ENCODE data around the gene ARID2.

Gene ARID2

DNA sequence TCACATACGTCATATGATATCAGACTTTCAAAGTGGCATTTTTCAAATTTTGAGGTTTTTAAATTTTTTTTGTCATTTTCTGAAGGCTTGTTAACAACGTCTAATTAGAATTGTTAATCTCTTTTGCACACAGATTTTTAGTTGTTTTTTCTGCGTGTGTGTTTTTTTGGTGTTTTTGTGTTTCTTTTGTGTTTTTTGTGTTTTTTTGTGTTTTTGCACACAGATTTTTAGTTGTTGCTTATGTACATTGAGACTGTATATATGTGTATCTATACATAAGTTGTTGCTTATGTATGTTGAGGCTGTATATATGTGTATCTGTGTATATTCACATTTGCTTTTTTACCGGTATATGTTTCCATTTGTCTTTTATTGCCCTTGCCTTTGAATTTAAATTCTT is 30.8 kb downstream of the ARID2 start:
- DNase-seq (ENCODE audit: low spot score) (no peak), FAIRE-seq (no peak)

DNA sequence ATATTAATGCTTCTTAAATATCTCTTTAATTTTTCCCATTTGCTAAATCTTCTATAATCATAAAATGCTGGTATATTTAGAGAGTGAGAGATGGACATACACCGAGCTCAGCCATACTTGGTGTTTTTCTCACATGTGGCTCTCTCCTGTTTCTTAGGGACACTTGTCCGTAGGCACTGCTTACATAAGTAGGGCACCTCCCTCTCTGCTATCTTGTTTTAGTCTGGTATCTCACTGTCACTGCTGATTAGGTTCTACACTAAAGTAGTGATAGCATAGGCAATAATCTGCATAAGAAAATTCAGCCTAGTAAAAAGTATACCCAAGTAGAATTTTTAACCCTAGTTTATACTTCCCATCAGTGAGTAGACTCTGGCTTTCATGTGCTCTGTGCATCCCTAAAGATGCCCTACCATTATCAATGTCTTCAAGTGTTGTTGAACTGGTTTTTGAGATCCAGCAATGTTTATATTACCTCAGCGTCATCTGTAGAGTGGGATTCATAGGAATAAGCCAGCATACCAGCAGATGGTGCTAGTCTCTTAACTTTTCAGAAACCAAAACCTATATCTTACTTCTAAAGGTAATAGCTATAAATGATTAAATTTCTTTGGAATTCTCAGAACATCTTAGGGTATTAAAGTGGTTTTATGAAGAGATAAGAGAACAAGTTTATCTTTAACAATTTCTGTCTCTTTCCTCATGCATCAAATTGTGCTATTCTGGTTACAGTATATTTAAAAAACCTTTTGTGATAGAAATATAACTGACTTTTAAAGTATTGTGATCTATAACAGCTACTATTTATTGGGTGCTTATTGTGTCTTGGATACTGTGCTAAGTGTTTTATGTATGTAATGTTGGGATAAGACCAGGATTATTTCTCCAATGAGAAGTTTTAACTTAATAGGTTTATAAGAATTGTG is 32.9 kb downstream of the ARID2 start:
- FAIRE-seq (no peak), DNase-seq (ENCODE audit: low spot score) (peak; percentile 44)

DNA sequence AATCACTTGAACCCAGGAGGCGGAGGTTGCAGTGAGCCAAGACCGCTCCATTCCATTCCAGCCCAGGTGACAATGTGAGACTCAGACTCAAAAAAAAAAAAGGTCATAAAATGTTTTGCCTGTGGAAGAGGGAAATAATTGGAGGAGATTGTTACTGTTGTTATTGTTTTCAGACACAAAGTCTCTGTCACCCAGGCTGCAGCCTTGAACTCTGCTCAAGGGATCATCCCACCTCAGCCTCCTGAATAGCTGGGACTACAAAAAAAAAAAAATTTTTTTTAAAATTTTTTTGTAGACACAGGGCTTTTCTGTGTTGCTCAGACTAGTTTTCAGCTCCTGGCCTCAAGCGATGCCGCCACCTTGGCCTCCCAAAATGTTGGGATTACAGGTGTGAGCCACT is 33.9 kb downstream of the ARID2 start:
- no peak for FAIRE-seq
- no peak for DNase-seq (ENCODE audit: low spot score)

DNA sequence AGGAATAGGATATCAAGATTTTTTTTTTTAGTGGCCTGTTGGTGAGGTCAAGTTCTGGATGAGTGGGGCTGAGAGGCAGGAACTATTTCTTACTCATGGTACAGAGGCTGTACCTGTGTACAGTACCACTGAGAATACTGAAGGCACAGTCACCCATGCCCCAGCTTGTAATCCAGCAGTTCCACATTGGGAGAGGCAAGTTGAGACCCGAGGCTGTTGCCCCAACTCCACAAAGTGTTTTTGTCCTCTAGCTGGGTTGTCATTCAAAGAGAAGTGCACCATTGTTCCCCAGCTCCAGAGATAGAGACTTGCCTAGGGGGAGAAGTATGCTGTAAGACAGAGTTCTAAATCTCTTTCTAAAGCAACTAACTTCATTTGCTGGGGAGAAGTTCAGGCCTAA is 38.7 kb downstream of the ARID2 start:
- DNase-seq (ENCODE audit: low spot score) = no peak
- FAIRE-seq = no peak

DNA sequence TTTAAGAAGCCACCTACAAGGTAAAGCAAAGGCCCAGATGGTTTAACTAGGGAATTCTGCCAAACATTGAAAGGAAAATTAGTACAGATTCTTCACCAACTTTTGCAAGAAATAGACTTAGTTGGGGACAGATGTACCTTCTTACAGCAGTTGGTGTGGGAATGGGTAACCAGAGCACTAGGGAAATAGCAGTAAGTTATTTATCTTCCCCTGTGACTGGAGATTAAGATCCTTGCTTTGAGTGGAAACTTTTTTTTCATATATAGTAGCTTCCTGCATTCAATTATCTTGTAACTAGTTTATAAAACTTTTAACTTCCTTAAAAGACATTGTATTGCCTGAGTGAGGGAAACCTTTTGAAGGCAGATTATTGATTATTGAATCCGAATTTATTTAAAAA is 44.2 kb downstream of the ARID2 start:
- DNase-seq (ENCODE audit: low spot score) (no peak), FAIRE-seq (no peak)

DNA sequence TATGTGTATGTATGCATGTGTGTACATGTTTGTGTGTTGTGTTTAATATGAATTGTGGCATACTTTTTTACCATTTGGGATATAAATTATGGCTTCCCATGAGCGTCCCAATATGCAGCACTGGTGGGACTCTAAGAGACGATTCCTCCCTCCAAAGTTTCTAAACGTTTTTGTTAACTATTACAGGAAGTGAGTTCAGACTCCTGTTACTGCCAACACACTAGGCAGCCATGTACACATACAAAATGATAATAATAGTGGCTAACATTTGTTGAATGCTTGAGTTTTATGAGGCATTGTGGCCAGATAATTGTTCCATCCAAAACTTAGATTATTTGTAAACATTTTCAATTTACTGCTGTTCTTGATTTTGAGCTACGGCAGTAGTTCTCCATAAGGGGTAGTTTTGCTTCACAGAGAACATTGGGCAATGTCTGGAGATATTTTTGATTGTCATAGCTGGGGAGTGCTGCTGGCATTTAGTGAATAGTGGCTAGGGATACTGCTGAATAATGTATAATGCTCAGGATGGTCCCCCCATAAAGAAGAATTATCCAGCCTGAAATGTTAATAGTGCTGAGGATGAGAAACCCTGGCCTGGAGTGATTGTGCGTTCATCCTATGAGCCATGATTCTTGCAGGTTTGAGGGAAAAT is 45.1 kb downstream of the ARID2 start:
- DNase-seq (ENCODE audit: low spot score) (no peak), FAIRE-seq (no peak)

DNA sequence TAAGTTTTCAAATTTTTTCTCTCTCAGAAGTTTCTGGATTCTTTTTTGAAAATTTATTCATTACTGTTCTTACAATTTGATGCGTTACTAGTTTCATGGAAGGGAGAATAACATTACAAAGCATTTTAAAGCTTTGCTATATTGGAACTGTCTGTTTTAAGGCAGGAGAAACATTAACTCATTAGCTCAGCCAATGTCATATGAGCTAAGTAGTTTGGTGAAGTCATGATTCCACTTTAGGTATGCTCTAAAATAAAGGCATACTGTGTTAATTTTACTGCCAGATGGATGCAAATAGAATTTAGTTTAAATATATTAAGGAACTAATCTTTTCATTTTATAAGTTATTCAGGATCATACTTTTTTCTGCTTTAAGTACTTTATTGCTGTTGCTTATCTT is 46.0 kb downstream of the ARID2 start:
- DNase-seq (ENCODE audit: low spot score) (no peak), FAIRE-seq (peak; percentile 39)

DNA sequence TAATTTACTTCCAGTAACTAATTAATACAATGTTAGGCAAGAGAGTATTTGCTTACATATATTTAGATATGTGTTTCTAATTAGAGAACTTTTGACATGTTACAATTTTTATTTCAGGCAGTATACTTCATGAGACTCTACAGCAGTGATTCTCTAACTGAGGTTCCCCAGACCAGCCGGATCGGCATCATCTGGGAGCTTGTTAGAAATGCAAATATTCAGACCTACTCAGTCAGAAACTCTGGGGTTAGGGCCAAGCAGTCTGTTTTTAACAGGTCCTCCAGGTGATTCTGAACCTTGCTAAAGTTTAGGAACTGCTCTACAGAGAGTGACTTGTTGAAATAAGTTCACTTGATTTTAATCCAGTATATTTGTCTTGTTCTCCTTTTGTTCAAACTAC is 46.5 kb downstream of the ARID2 start:
- FAIRE-seq = no peak

DNA sequence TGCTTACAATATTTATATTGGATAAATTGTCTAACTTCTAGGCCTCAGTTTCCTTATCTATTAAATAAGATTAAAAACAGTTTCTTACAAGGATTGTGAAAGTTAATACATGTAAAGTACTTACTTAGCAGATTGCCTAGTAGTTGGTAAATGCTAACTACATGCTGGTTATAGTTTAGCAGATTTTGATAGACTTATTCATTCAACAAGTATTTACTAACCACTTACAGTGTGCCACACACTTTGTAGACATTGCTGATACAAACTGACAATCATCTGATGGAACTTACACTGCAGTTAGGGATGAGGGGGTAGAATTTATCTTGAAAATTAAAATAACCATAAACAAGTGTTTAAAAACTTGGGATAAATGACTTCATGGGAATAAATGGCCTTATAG is 50.4 kb downstream of the ARID2 start:
- no peak for DNase-seq (ENCODE audit: low spot score)
- peak; percentile 87 for FAIRE-seq

More for the DNA sequence above, 46.5 kb downstream of the ARID2 start:
- no peak for DNase-seq (ENCODE audit: low spot score)

DNA sequence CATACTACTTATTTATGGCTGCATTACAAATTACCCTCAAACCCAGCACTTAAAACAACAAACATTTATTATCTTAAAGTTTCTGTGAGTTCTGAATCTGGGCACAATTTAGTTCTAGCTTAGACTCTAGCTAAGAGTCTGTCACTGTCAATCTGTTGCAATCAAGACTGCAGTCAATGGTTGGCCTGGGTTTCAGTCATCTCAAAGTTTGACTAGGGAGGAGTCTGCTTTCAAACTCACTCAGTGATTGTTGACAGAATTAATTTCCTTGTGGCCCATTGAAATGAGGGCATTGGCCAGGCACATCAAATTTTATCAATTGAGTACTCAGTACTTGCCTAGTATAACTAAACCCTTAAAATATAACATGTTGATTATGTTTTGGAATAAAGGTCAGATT is 51.6 kb downstream of the ARID2 start:
- no peak for DNase-seq (ENCODE audit: low spot score)
- no peak for FAIRE-seq

DNA sequence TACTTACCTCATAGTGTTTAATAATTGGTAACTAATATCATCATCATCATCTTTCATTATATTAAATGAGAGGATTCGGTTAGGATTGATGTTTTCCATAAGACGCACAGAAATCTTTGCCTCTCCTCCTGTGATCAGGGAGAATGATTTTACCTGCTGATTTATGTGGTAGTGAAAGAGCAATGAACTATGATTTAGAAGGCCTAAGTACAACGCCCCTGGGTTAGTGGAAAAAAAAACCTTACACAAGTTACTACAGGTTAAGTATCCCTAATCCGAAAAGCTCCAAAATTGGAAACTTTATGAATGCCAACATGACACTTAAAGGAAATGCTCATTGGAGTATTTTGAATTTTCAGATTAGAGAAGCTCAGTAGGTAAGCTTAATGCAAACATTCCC is 55.8 kb downstream of the ARID2 start:
- FAIRE-seq (no peak), DNase-seq (ENCODE audit: low spot score) (no peak)

DNA sequence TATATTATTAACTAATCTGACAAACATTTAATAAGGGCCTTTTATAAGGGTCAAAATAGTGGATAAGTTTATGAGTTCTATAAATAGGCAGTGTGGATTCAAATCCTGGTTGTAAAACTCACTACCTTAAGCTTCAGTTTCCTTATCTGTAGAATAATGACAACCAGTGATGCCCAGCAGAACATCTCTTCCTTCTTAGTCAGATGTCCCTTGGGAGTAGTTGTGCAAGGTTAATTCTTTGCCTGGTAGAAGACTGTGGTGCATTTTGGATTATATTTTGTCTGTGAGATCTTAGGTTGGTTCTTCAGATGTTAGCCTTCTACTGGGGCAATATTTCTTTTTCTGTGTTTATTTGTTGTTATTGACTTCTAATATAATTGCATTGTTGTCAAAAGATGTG is 59.5 kb downstream of the ARID2 start:
- no peak for FAIRE-seq

DNA sequence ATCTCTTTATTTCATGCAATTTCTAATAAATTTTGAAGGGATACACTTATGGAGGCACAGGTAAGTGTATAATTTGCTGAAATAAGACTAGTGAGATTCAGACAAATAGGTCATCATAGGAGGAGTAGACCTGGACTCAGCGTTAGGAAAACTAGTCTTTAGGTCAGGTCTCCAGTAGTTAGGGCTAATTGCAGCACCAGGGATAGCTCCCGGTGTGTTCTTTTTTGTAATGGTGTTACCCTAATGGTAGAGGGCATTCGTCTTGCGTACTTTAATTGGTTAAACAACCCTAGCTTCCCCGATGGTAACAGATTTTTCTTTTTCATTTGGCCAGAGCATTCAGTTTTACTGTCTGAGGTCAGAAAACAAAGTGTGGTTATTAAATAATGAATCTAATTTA is 64.9 kb downstream of the ARID2 start:
- FAIRE-seq = no peak
- no peak for DNase-seq (ENCODE audit: low spot score)

More for the DNA sequence above, 59.5 kb downstream of the ARID2 start:
- no peak for DNase-seq (ENCODE audit: low spot score)

DNA sequence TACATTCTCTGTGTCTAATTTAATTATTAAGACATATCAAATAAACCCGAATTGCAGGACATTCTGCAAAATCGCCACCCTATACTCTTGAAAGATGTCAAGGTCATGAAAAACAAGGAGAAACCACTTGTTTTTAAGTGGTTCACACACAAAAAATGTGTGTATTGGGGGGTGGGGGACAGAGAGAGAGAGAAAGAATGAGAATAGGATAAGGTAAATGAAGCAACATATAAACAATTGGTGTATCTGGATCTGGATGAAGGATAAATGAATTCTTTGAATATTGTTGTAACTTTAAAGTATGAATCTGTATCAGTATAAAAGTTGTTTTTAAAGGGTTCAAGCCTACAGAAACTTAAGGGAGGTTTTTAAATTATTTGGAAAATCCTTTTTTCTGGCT is 72.1 kb downstream of the ARID2 start:
- FAIRE-seq = no peak
- DNase-seq (ENCODE audit: low spot score) = no peak

DNA sequence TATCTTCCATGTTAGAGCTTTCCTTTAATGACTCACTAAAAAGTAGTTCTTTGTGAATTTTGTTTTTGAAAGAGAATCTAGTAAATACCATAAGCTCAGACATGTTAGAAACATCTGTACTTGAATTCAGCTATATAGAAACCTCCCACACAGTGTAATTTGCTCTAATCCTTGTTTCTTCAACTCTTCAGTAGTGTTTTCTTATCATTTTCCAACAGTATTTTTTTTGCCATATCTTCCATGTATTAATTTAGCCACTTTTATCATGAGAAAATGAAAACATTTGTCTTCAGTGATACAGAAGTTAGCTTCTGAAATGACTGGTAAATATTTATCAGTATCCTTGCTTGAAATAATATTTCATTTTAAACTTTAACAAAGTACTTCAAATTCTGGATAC is 73.6 kb downstream of the ARID2 start:
- FAIRE-seq = no peak

DNA sequence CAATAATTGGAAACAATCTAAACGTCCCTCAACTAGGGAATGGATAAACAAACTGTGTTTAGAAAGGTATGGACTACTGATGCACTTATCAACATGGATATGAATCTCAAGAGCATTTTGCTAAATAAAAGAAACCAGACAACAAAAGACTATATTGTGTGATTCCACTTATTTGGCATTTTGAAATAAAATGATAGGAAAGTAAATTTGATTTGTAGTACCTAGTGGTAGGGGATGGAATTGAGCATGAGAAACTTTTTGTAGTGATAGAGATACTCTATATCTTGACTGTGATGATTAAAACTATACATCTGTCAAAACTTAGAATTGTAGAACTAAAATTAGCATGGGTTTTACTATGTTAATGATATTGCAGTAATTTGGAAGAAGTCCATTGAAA is 87.1 kb downstream of the ARID2 start:
- DNase-seq (ENCODE audit: low spot score) (no peak), FAIRE-seq (no peak)

More for the DNA sequence above, 73.6 kb downstream of the ARID2 start:
- no peak for DNase-seq (ENCODE audit: low spot score)

DNA sequence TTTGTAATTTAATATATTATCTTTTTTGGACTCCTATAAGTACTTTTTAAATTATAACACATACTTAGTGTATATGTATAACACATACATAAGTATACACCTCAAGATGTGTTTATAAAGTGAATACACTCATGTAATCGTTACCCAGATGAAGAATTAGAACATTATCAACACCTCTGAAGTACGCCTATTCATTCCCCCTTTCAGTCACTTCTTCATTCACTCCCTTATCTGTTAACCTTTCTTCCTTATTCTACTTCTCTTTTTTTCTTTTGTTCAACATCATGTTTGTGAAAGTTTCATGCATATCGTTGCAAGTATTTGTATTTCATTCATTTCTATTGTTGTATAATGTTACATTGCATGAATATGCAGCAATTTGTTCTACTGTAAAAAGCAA is 98.5 kb downstream of the ARID2 start:
- FAIRE-seq (no peak), DNase-seq (ENCODE audit: low spot score) (no peak)

DNA sequence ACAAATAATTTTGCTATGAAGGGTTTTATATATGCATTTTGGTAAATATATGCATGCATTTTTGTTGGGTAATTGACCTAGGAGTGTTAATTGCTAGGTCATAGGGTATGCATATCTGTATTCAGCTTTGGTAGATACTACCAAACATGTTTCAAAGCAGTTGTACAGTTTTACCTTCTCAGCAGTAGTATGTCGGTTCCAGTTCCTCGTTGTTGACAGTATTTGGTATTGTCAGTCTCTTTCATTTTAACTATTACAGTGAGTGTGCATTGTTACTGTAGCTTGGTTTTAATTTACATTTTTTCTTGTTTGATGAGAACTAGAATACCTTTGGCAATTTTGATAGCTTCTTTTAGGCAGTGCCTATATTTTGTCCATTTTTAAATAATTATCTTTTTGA is 98.9 kb downstream of the ARID2 start:
- no peak for DNase-seq (ENCODE audit: low spot score)
- FAIRE-seq = no peak

DNA sequence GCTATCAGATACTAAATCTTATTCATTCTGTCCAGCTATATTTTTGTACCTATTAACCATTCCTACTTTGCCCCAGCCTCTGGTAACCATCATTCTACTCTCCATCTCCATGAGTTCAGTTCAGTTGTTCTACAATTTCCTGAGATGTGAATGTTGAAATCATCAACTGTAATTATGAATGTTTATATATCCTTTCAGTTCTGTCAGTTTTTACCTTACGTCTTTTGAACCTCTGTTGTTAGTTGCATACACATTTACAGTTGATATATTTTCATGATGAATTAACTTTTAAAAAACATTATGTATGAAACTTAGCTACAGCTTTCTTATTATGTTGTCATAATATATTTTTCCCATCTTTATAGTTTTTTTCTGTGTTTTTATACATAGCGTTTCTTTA is 102.1 kb downstream of the ARID2 start:
- no peak for DNase-seq (ENCODE audit: low spot score)
- no peak for FAIRE-seq

DNA sequence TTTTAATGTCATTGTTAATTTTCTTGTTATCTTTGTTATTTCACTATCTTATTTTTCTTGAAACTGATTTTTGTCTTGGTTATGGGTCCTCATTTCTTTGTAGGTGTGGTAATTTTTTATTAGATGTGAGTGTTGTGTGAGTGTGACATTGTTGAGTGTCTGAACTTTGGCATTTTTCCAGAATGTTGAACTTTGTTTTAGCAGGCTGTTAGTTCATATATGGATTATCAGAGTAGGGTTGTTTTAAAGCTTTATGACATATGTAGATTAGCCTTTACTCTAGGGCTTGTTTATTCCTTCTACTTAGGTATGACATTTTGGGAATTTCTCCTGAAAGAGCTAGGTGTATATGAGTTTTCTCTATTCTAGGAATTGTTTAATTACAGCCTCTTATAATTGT is 103.9 kb downstream of the ARID2 start:
- DNase-seq (ENCODE audit: low spot score) (no peak), FAIRE-seq (no peak)

DNA sequence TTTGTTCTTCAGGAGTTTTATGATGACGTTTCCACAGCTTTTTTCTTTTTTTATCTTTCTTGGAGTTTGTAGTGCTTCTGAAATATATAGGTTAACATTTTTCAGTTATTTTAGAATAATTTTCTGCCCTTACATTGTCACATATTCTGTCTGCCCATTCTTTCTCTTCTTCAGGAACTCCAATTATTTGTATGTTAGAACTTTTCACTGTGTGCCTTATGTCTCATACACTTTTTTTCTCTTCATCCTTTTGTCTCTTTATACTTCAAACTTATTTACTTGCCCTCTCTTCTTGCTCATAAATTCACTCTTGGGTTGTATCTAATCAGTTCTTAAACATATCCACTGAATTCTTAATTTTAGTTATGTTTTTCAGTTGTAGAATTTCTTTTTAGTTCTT is 105.3 kb downstream of the ARID2 start:
- no peak for DNase-seq (ENCODE audit: low spot score)
- FAIRE-seq = no peak

DNA sequence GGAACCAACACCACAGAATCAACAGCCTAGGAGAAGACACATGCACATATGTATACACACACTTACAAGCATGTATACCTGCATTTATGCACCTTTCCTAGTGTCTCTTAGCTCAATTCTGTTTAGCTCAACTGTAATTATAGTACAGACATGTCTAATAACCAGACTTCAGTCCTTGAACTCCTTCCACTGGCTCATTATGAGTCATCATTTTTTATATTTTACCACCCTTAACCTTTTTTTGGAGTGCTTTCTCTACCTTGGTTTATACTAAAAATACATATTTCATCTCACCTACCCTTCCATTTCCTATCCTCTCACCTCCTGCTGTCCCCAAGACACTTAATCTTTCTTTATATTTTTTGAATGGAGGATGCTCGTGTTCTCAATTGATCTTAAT is 110.4 kb downstream of the ARID2 start:
- FAIRE-seq (no peak), DNase-seq (ENCODE audit: low spot score) (no peak)

DNA sequence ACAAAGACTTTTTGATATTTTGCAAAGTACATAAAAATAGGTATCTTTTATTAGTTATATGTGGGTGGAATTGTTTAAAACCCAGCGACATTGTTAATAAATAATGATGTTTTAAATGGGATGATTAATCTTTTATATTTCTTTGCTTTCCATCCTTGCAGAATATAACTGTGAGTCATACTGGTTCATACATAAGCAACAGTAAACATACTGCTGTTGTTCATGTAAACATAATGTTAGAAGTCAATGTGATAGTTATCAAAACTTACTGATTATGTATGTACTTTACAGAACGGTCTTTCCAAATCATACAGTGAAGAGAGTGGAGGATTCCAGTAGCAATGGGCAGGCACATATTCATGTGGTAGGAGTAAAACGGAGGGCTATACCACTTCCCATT is 119.8 kb downstream of the ARID2 start:
- no peak for DNase-seq (ENCODE audit: low spot score)
- peak; percentile 25 for FAIRE-seq
